HEK293 (cell line): Measurements from ENCODE around the gene PIGH.
A peak's percentile ranks its signal among the peaks of the same experiment; 100 is the strongest.

ENCODE experiments used
- BCL11B ChIP-seq: fragments of 450-650 bp; formaldehyde crosslinking; IDR thresholded peaks from 2 replicates; pipeline ENCODE4 v1.5.1; 2016; ENCODE audit warnings: low read depth, missing biosample characterization, missing genetic modification characterization
- GFI1B ChIP-seq: fragments of 450-650 bp; formaldehyde crosslinking; IDR thresholded peaks from 2 replicates; pipeline ENCODE4 v1.5.1; 2016; ENCODE audit warnings: missing biosample characterization, missing genetic modification characterization
- GLIS1 ChIP-seq: fragments of 450-650 bp; formaldehyde crosslinking; IDR thresholded peaks from 2 replicates; pipeline ENCODE4 v1.5.1; 2016; ENCODE audit warnings: missing biosample characterization, missing genetic modification characterization
- KLF10 ChIP-seq: fragments of 450-650 bp; IDR thresholded peaks from 2 replicates; pipeline ENCODE4 v1.5.1; 2018; ENCODE audit warnings: missing biosample characterization, mild to moderate bottlenecking, missing genetic modification characterization
- KLF8 ChIP-seq: fragments of 450-650 bp; formaldehyde crosslinking; IDR thresholded peaks from 2 replicates; pipeline ENCODE4 v1.5.1; 2016; ENCODE audit warnings: missing biosample characterization, missing genetic modification characterization
- KLF9 ChIP-seq: fragments of 450-650 bp; formaldehyde crosslinking; IDR thresholded peaks from 2 replicates; pipeline ENCODE4 v1.5.1; 2016; ENCODE audit warnings: missing biosample characterization, missing genetic modification characterization, low read depth
- MEIS1 ChIP-seq: sonication (generic); formaldehyde crosslinking; IDR thresholded peaks from 2 replicates; pipeline ENCODE4 v1.8.1; 2022; ENCODE audit warnings: missing genetic modification reagents, mild to moderate bottlenecking, borderline replicate concordance
- RBAK ChIP-seq: fragments of 450-650 bp; formaldehyde crosslinking; IDR thresholded peaks from 2 replicates; pipeline ENCODE4 v1.5.1; 2016; ENCODE audit warnings: missing biosample characterization, missing genetic modification characterization
- YY1 ChIP-seq: fragments of 450-650 bp; formaldehyde crosslinking; IDR thresholded peaks from 2 replicates; pipeline ENCODE4 v1.5.1; 2018; ENCODE audit warnings: missing biosample characterization, missing genetic modification characterization
- ZBTB1 ChIP-seq: fragments of 450-650 bp; formaldehyde crosslinking; IDR thresholded peaks from 2 replicates; pipeline ENCODE4 v1.5.1; 2016; ENCODE audit warnings: missing biosample characterization, missing genetic modification characterization
- ZFP41 ChIP-seq: fragments of 450-650 bp; formaldehyde crosslinking; IDR thresholded peaks from 2 replicates; pipeline ENCODE4 v1.5.1; 2016; ENCODE audit warnings: missing biosample characterization, missing genetic modification characterization, borderline replicate concordance
- ZNF10 ChIP-seq: fragments of 450-650 bp; formaldehyde crosslinking; IDR thresholded peaks from 2 replicates; pipeline ENCODE4 v1.5.1; 2017; ENCODE audit warnings: missing biosample characterization, missing genetic modification characterization
- ZNF112 ChIP-seq: fragments of 450-650 bp; formaldehyde crosslinking; IDR thresholded peaks from 2 replicates; pipeline ENCODE4 v1.5.0; 2017; ENCODE audit warnings: missing biosample characterization, missing genetic modification characterization
- ZNF155 ChIP-seq: fragments of 450-650 bp; formaldehyde crosslinking; IDR thresholded peaks from 2 replicates; pipeline ENCODE4 v1.5.1; 2016; ENCODE audit warnings: missing biosample characterization, missing genetic modification characterization
- ZNF175 ChIP-seq: fragments of 450-650 bp; formaldehyde crosslinking; IDR thresholded peaks from 2 replicates; pipeline ENCODE4 v1.5.1; 2016; ENCODE audit warnings: missing biosample characterization, missing genetic modification characterization
- ZNF184 ChIP-seq: fragments of 450-650 bp; IDR thresholded peaks from 2 replicates; pipeline ENCODE4 v1.5.1; 2018; ENCODE audit warnings: missing biosample characterization, mild to moderate bottlenecking, missing genetic modification characterization
- ZNF2 ChIP-seq: fragments of 450-650 bp; formaldehyde crosslinking; IDR thresholded peaks from 2 replicates; pipeline ENCODE4 v1.5.1; 2016; ENCODE audit warnings: missing biosample characterization, missing genetic modification characterization
- ZNF23 ChIP-seq: fragments of 450-650 bp; formaldehyde crosslinking; IDR thresholded peaks from 2 replicates; pipeline ENCODE4 v1.5.1; 2016; ENCODE audit warnings: missing biosample characterization, missing genetic modification characterization, borderline replicate concordance
- ZNF239 ChIP-seq: fragments of 450-650 bp; formaldehyde crosslinking; IDR thresholded peaks from 2 replicates; pipeline ENCODE4 v1.5.1; 2016; ENCODE audit warnings: missing biosample characterization, missing genetic modification characterization
- ZNF302 ChIP-seq: fragments of 450-650 bp; formaldehyde crosslinking; IDR thresholded peaks from 2 replicates; pipeline ENCODE4 v1.5.1; 2016; ENCODE audit warnings: missing biosample characterization, missing genetic modification characterization, low read depth
- ZNF324 ChIP-seq: fragments of 450-650 bp; formaldehyde crosslinking; IDR thresholded peaks from 2 replicates; pipeline ENCODE4 v1.5.1; 2016; ENCODE audit warnings: missing biosample characterization, missing genetic modification characterization
- ZNF341 ChIP-seq: fragments of 450-650 bp; formaldehyde crosslinking; IDR thresholded peaks from 2 replicates; pipeline ENCODE4; 2016; ENCODE audit warnings: low read depth, missing biosample characterization, missing genetic modification characterization
- ZNF350 ChIP-seq: fragments of 450-650 bp; formaldehyde crosslinking; IDR thresholded peaks from 2 replicates; pipeline ENCODE4 v1.5.0; 2017; ENCODE audit warnings: missing biosample characterization, mild to moderate bottlenecking, missing genetic modification characterization
- ZNF624 ChIP-seq: fragments of 450-650 bp; formaldehyde crosslinking; IDR thresholded peaks from 2 replicates; pipeline ENCODE4 v1.5.1; 2017; ENCODE audit warnings: missing biosample characterization, missing genetic modification characterization
- ZNF785 ChIP-seq: fragments of 450-650 bp; formaldehyde crosslinking; IDR thresholded peaks from 2 replicates; pipeline ENCODE4 v1.5.1; 2016; ENCODE audit warnings: missing biosample characterization, missing genetic modification characterization
- ZSCAN30 ChIP-seq: fragments of 450-650 bp; IDR thresholded peaks from 2 replicates; pipeline ENCODE4 v1.5.1; 2018; ENCODE audit warnings: missing biosample characterization, mild to moderate bottlenecking, missing genetic modification characterization, moderate library complexity
- TF ChIP-seq, protein P1 (sequence below): fragments of 450-650 bp; formaldehyde crosslinking; IDR thresholded peaks from 2 replicates; pipeline ENCODE4 v1.5.1; 2016; ENCODE audit warnings: missing biosample characterization, missing genetic modification characterization
- TF ChIP-seq, protein P2 (sequence below): fragments of 450-650 bp; formaldehyde crosslinking; IDR thresholded peaks from 2 replicates; pipeline ENCODE4 v1.5.1; 2016; ENCODE audit warnings: missing biosample characterization, missing genetic modification characterization
- TF ChIP-seq, protein P3 (sequence below): fragments of 450-650 bp; IDR thresholded peaks from 2 replicates; pipeline ENCODE4 v1.5.1; 2018; ENCODE audit warnings: missing biosample characterization, mild to moderate bottlenecking, missing genetic modification characterization
- TF ChIP-seq, protein P4 (sequence below): fragments of 450-650 bp; formaldehyde crosslinking; IDR thresholded peaks from 2 replicates; pipeline ENCODE4 v1.5.1; 2016; ENCODE audit warnings: missing biosample characterization, missing genetic modification characterization
- TF ChIP-seq, protein P5 (sequence below): fragments of 450-650 bp; formaldehyde crosslinking; IDR thresholded peaks from 2 replicates; pipeline ENCODE4 v1.5.1; 2017; ENCODE audit warnings: missing biosample characterization, missing genetic modification characterization
- TF ChIP-seq, protein P6 (sequence below): fragments of 450-650 bp; formaldehyde crosslinking; IDR thresholded peaks from 2 replicates; pipeline ENCODE4 v1.5.1; 2016; ENCODE audit warnings: missing biosample characterization, missing genetic modification characterization

Gene PIGH

DNA sequence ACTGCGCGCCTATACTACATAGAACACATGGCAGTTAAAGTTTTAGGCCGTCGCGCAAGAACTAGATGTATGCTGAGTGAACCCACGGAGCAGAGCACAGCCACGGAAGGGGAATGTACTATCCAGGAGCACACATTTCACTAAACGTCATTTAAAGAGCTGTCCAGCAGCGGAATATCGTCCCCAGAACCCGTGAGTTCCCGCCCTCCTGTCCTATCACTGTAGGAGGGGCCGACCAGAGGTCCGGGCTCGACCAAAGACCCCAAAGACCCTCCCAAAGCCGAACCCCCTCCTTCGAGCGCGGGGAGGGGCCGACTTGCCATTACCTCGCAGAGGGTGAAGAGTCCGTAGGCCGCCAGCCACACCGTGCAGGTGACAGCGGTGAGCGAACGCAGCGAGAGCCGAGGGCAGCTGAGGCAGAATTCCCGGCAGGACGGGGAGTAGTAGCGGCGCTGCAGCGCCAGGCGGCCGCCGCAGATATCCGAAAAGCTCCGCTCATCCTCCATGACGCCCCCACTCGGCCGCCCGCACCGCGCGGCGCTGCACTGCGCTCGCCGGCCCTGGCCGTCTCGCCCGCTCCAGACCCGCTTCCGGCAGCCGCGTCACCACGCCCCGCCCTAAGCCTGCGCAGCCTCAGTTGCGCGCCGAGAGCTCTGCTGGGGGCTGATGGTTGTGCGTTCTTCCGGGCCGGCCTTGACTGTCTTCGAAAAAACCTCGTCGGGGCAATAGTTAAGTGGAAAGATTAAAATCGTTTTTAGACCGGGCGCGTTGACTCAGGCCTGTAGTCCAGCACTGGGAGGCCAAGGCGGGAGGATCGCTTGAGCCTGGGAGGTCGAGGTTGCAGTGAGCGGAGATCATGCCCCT, at the start of gene PIGH (continued):
- TF ChIP-seq ZFP41 (tag by site-specific recombination) (no peak), ZNF175 (tag by site-specific recombination) (no peak), ZNF184 (tag by site-specific recombination) (no peak), ZNF155 (no peak), MEIS1 (CRISPR knock-in tag) (no peak), ZNF302 (tag by site-specific recombination) (no peak), RBAK (tag by site-specific recombination) (no peak), YY1 (tag by site-specific recombination) (0 out of 2 replicates have a peak, but pooled peaks have one; percentile 19), ZNF2 (peak; percentile 51; the same call in 1 of the 2 replicates), ZNF112 (tag by site-specific recombination) (no peak), KLF9 (tag by site-specific recombination) (no peak), ZSCAN30 (tag by site-specific recombination) (no peak), BCL11B (tag by site-specific recombination) (no peak), ZNF785 (no peak), KLF10 (no peak), ZNF239 (no peak), ZNF341 (peak; percentile 84), KLF8 (peak; percentile 43; the same call in 1 of the 2 replicates), ZNF10 (no peak), ZNF324 (tag by site-specific recombination) (no peak), GLIS1 (tag by site-specific recombination) (peak; percentile 81), ZNF624 (tag by site-specific recombination) (no peak), ZNF350 (tag by site-specific recombination) (no peak), GFI1B (tag by site-specific recombination) (no peak), ZBTB1 (tag by site-specific recombination) (no peak), ZNF23 (tag by site-specific recombination) (no peak)
- TF ChIP-seq, protein P1, sequence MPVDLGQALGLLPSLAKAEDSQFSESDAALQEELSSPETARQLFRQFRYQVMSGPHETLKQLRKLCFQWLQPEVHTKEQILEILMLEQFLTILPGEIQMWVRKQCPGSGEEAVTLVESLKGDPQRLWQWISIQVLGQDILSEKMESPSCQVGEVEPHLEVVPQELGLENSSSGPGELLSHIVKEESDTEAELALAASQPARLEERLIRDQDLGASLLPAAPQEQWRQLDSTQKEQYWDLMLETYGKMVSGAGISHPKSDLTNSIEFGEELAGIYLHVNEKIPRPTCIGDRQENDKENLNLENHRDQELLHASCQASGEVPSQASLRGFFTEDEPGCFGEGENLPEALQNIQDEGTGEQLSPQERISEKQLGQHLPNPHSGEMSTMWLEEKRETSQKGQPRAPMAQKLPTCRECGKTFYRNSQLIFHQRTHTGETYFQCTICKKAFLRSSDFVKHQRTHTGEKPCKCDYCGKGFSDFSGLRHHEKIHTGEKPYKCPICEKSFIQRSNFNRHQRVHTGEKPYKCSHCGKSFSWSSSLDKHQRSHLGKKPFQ (tag by site-specific recombination), result no peak
- TF ChIP-seq, protein P2, sequence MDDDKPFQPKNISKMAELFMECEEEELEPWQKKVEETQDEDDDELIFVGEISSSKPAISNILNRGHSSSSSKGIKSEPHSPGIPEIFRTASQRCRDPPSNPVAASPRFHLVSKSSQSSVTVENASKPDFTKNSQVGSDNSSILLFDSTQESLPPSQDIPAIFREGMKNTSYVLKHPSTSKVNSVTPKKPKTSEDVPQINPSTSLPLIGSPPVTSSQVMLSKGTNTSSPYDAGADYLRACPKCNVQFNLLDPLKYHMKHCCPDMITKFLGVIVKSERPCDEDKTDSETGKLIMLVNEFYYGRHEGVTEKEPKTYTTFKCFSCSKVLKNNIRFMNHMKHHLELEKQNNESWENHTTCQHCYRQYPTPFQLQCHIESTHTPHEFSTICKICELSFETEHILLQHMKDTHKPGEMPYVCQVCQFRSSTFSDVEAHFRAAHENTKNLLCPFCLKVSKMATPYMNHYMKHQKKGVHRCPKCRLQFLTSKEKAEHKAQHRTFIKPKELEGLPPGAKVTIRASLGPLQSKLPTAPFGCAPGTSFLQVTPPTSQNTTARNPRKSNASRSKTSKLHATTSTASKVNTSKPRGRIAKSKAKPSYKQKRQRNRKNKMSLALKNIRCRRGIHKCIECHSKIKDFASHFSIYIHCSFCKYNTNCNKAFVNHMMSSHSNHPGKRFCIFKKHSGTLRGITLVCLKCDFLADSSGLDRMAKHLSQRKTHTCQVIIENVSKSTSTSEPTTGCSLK, result no peak
- TF ChIP-seq, protein P3, sequence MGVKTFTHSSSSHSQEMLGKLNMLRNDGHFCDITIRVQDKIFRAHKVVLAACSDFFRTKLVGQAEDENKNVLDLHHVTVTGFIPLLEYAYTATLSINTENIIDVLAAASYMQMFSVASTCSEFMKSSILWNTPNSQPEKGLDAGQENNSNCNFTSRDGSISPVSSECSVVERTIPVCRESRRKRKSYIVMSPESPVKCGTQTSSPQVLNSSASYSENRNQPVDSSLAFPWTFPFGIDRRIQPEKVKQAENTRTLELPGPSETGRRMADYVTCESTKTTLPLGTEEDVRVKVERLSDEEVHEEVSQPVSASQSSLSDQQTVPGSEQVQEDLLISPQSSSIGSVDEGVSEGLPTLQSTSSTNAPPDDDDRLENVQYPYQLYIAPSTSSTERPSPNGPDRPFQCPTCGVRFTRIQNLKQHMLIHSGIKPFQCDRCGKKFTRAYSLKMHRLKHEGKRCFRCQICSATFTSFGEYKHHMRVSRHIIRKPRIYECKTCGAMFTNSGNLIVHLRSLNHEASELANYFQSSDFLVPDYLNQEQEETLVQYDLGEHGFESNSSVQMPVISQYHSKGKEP (tag by site-specific recombination), result no peak
- TF ChIP-seq, protein P4, sequence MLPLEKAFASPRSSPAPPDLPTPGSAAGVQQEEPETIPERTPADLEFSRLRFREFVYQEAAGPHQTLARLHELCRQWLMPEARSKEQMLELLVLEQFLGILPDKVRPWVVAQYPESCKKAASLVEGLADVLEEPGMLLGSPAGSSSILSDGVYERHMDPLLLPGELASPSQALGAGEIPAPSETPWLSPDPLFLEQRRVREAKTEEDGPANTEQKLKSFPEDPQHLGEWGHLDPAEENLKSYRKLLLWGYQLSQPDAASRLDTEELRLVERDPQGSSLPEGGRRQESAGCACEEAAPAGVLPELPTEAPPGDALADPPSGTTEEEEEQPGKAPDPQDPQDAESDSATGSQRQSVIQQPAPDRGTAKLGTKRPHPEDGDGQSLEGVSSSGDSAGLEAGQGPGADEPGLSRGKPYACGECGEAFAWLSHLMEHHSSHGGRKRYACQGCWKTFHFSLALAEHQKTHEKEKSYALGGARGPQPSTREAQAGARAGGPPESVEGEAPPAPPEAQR (tag by site-specific recombination), result no peak
- TF ChIP-seq, protein P5, sequence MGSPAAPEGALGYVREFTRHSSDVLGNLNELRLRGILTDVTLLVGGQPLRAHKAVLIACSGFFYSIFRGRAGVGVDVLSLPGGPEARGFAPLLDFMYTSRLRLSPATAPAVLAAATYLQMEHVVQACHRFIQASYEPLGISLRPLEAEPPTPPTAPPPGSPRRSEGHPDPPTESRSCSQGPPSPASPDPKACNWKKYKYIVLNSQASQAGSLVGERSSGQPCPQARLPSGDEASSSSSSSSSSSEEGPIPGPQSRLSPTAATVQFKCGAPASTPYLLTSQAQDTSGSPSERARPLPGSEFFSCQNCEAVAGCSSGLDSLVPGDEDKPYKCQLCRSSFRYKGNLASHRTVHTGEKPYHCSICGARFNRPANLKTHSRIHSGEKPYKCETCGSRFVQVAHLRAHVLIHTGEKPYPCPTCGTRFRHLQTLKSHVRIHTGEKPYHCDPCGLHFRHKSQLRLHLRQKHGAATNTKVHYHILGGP (tag by site-specific recombination), result no peak
- TF ChIP-seq, protein P6, sequence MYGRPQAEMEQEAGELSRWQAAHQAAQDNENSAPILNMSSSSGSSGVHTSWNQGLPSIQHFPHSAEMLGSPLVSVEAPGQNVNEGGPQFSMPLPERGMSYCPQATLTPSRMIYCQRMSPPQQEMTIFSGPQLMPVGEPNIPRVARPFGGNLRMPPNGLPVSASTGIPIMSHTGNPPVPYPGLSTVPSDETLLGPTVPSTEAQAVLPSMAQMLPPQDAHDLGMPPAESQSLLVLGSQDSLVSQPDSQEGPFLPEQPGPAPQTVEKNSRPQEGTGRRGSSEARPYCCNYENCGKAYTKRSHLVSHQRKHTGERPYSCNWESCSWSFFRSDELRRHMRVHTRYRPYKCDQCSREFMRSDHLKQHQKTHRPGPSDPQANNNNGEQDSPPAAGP (tag by site-specific recombination), result no peak; the same call in 1 of the 2 replicates
